ENCODE data around the gene FUOM. TPM values are rescaled to one million over a fixed set of nuclear protein-coding genes. Genes with fewer than 3 reads are reported as not detected.

The FUOM gene
- total RNA-seq, 1 experiment from 2014 or later = 41.8 TPM

DNA sequence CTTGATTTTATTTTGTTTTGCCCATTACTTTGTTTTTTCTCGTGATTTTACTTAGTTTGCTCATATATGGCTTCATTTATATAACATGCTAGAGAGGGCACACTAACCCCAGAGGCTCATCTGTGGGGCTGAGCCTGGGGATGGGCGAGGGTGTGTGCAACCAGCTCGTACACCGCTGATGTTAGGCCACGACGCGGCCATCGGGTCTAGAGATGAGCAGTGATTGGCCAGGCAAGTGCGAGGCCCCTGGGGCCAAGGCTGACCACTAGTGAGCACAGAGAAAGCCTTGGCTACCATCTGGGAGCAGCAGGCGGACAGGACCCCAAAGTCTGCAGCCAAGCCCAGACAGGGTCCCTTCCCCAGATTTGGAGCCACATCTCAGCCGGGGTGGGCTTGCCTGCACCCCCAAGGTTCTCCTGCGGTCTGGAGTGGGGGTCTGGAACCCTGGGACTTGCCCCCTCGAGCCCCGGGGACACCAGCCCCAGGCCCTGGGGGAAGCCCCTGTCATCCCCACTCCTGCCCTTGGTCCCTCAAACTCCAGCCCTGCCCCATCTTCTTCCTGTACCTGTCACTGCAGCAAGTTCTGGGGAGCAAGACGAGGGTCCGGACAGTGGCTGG is 3.7 kb downstream of the FUOM start:
- H4K8ac ChIP-seq (replicated peaks; ENCODE audit: insufficient read length, low read depth, low read length) = no peak overlapping the region
- no peaks in the 10 kb centered on the region for H3K79me1 ChIP-seq (ENCODE audit: insufficient read depth, low read depth, low read length, poor library complexity, severe bottlenecking)
- Mint-ChIP-seq H3K36me3 (ENCODE audit: insufficient read depth in 1 of 3, low read depth in 3 of 3) (peaks cover 0 to 3% (median 3%) of the 10 kb centered on the region in 3 experiments; a peak in 1 of 7 replicates), H3K4me1 (peaks cover 2 to 10% of the 10 kb centered on the region in 2 experiments; a peak in 2 of 4 replicates), H3K27ac (no peak overlapping the region), H3K9me3 (no peaks in the 10 kb centered on the region), H3K4me3 (no peak overlapping the region; a peak in 1 of 5 replicates), H3K27me3 (ENCODE audit: low read depth) (peaks cover 8% of the 10 kb centered on the region)
- no peak overlapping the region for H3T11ph ChIP-seq (ENCODE audit: low read length)
- H4K20me1 ChIP-seq (ENCODE audit: control insufficient read depth, insufficient read depth, insufficient read length) = no peaks in the 10 kb centered on the region
- H2BK12ac ChIP-seq (ENCODE audit: insufficient read length, low read depth, low read length) = no peak overlapping the region
- no peaks in the 10 kb centered on the region for H3K4me1 ChIP-seq (ENCODE audit: insufficient read depth, low read length)
- no peak overlapping the region for H3K18ac ChIP-seq (ENCODE audit: insufficient read length, low read depth, low read length)
- H2BK120ac ChIP-seq (ENCODE audit: low read depth, low read length, poor library complexity, severe bottlenecking) = no peak overlapping the region
- no peaks in the 10 kb centered on the region for H3K27me3 ChIP-seq (ENCODE audit: insufficient read depth, low read length)
- H4K5ac ChIP-seq (ENCODE audit: insufficient read length, low read depth, low read length) = no peak overlapping the region
- no peak overlapping the region for H2AFZ ChIP-seq (ENCODE audit: low read length)
- H3K4me2 ChIP-seq (ENCODE audit: insufficient read depth, insufficient read length, low read length) = no peak overlapping the region
- no peaks in the 10 kb centered on the region for H3K79me2 ChIP-seq (ENCODE audit: insufficient read depth, low read length)
- WGBS (ENCODE audit: extremely low coverage, insufficient read length, low lambda C conversion rate) = no CpG with 5 or more reads among the region's 16 CpGs
- no peaks in the 10 kb centered on the region for H3K9me3 ChIP-seq (ENCODE audit: control insufficient read depth, low read depth, low read length)
- TF ChIP-seq, protein P1, sequence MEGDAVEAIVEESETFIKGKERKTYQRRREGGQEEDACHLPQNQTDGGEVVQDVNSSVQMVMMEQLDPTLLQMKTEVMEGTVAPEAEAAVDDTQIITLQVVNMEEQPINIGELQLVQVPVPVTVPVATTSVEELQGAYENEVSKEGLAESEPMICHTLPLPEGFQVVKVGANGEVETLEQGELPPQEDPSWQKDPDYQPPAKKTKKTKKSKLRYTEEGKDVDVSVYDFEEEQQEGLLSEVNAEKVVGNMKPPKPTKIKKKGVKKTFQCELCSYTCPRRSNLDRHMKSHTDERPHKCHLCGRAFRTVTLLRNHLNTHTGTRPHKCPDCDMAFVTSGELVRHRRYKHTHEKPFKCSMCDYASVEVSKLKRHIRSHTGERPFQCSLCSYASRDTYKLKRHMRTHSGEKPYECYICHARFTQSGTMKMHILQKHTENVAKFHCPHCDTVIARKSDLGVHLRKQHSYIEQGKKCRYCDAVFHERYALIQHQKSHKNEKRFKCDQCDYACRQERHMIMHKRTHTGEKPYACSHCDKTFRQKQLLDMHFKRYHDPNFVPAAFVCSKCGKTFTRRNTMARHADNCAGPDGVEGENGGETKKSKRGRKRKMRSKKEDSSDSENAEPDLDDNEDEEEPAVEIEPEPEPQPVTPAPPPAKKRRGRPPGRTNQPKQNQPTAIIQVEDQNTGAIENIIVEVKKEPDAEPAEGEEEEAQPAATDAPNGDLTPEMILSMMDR (conservative IDR thresholded peaks at IDR 0.05) = no peak
- H2BK15ac ChIP-seq (ENCODE audit: low read depth, low read length) = no peak overlapping the region
- H3K9ac ChIP-seq (ENCODE audit: extremely low read depth, insufficient read length, low read length) = no peak overlapping the region
- no peak for DNase-seq
- H3K23ac ChIP-seq (ENCODE audit: insufficient read length, low read depth, low read length) = no peak overlapping the region
- H2AK5ac ChIP-seq (ENCODE audit: insufficient read length, low read length) = no peak overlapping the region
- H3K23me2 ChIP-seq (ENCODE audit: insufficient read length, low read depth, low read length, poor library complexity, severe bottlenecking) = no peaks in the 10 kb centered on the region
- H3K27ac ChIP-seq (ENCODE audit: insufficient read length, low read depth, low read length) = no peak overlapping the region
- no peak overlapping the region for H3K56ac ChIP-seq (ENCODE audit: insufficient read length, low read depth, low read length)
- no peak overlapping the region for H4K91ac ChIP-seq (ENCODE audit: insufficient read length, low read depth, low read length)
- no peak overlapping the region for H3K4ac ChIP-seq (ENCODE audit: low read depth, low read length)
- no peak overlapping the region for H3K14ac ChIP-seq (ENCODE audit: insufficient read depth, low read length)
- H2BK20ac ChIP-seq (ENCODE audit: low read depth, low read length, poor library complexity, severe bottlenecking) = no peak overlapping the region
- no peak overlapping the region for H2BK5ac ChIP-seq (ENCODE audit: insufficient read length, low read length)
